MM.1S (cell line): Measurements from ENCODE around the gene KXD1.
A peak's percentile ranks its signal among the peaks of the same experiment; 100 is the strongest.
"Not testable (repeated sequence)": the region's sequence is repeated elsewhere in the genome, so short reads cannot be mapped to it uniquely, and the experiment has no call there.

Experiments
- DNase-seq: peaks from one replicate; pipeline ENCODE4 v3.0.0-alpha.2; 2015
- H2AFZ ChIP-seq: fragments of 300-600 bp; sonication (generic); 2 replicates; pipeline ENCODE4 v1.6.0; 2016; ENCODE audit warnings: antibody characterized with exemption, low read length
- H3F3A ChIP-seq: fragments of 300-600 bp; sonication (generic); 2 replicates; pipeline ENCODE4 v1.6.1; 2016; ENCODE audit warnings: mild to moderate bottlenecking, antibody characterized with exemption, low read length, moderate library complexity, mixed read lengths; ENCODE audit not compliant: insufficient read depth
- H3K27ac ChIP-seq: fragments of 300-600 bp; sonication (generic); 2 replicates; pipeline ENCODE4 v1.5.1; 2016; ENCODE audit warnings: mild to moderate bottlenecking, low read length
- H3K27me3 ChIP-seq: fragments of 300-600 bp; sonication (generic); replicated peaks from 2 replicates; pipeline ENCODE4 v1.6.0; 2016; ENCODE audit warnings: low read length; ENCODE audit not compliant: insufficient read depth
- H3K36me3 ChIP-seq: fragments of 300-600 bp; sonication (generic); replicated peaks from 2 replicates; pipeline ENCODE4 v1.6.1; 2016; ENCODE audit warnings: mild to moderate bottlenecking, low read length, mixed read lengths; ENCODE audit not compliant: insufficient read depth
- H3K4me1 ChIP-seq: fragments of 300-600 bp; sonication (generic); 2 replicates; pipeline ENCODE4 v1.6.1; 2016; ENCODE audit warnings: low read length, mixed read lengths
- H3K4me2 ChIP-seq: fragments of 300-600 bp; sonication (generic); 2 replicates; pipeline ENCODE4 v1.6.0; 2016; ENCODE audit warnings: low read depth, low read length
- H3K4me3 ChIP-seq: fragments of 300-600 bp; sonication (generic); 2 replicates; pipeline ENCODE4 v1.5.1; 2016; ENCODE audit warnings: low read length, mixed read lengths
- H3K79me2 ChIP-seq: fragments of 300-600 bp; sonication (generic); 2 replicates; pipeline ENCODE4 v1.6.1; 2016; ENCODE audit warnings: mixed run types, low read length, mixed read lengths
- H3K9ac ChIP-seq: fragments of 300-600 bp; sonication (generic); 2 replicates; pipeline ENCODE4 v1.6.1; 2016; ENCODE audit warnings: low read length, mixed read lengths
- H3K9me2 ChIP-seq: fragments of 300-600 bp; sonication (generic); replicated peaks from 2 replicates; pipeline ENCODE4 v1.6.1; 2016; ENCODE audit warnings: mild to moderate bottlenecking, low read length, mixed read lengths; ENCODE audit not compliant: insufficient read depth
- H3K9me3 ChIP-seq: fragments of 300-600 bp; sonication (generic); replicated peaks from 2 replicates; pipeline ENCODE4 v1.6.1; 2016; ENCODE audit warnings: mild to moderate bottlenecking, low read length, mixed read lengths; ENCODE audit not compliant: insufficient read depth
- H4K20me1 ChIP-seq: fragments of 300-600 bp; sonication (generic); 2 replicates; pipeline ENCODE4 v1.6.1; 2016; ENCODE audit warnings: mild to moderate bottlenecking, low read length, moderate library complexity, mixed read lengths; ENCODE audit not compliant: insufficient read depth
- EZH2 ChIP-seq: fragments of 300-600 bp; sonication (generic); optimal IDR thresholded peaks from 2 replicates; pipeline ENCODE3; 2017; ENCODE audit warnings: low read depth, mild to moderate bottlenecking, antibody characterized with exemption, low read length, mixed read lengths
- EZH2phosphoT487 ChIP-seq: fragments of 300-600 bp; sonication (generic); IDR thresholded peaks from 2 replicates; pipeline ENCODE4 v1.6.1; 2018; ENCODE audit warnings: antibody characterized with exemption, low read length
- TF ChIP-seq, protein P1 (sequence below): fragments of 300-600 bp; sonication (generic); IDR thresholded peaks from 2 replicates; pipeline ENCODE4 v1.5.1; 2016; ENCODE audit warnings: antibody characterized with exemption, low read length, mixed read lengths

The KXD1 gene

DNA sequence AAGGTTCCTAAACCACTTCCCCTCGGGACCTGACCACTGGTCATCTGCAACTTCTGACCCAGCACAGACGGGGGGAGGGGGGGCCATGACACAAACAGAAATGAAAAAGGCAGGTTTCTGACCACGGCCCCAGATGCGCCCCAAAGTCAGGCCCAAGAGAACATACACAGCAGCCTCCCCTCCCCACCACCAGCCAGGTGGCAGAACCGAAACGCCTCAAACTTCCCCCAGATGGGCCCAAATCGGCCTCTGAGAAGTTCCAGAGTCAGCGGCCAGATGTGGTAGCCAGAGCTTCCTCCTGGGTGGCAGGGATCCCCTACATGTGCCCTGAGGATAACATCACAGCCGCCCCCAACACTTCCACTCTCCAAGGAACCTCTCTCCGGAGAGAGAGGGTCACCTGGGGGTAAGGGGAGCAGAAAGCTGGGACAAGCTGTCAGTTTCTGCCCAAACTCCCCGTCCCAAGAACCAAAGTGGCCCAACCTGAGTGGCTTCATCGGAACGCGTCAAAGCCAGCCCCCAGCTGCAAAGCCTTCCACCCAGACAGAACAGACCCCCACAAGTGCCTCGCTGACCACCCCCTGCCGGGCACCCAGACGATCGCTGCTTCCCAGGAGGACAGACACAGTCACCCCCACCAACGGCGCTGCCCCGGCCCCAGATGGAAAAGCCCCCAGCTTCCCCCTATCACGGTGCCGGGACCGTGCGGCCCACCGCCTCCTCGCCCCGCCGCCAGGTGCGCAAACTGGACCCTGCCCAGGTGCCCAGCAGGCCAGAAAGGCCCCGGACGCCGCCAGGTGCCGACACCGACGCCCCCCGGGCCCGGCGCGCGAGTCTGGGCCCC is 36.6 kb upstream of the KXD1 start:
- Histone ChIP-seq H2AFZ (no peak overlapping the region), H3K79me2 (peaks cover 58% of the 10 kb centered on the region), H3K4me3 (peak overlapping the region; percentile 98), H3K9me3 (no peaks in the 10 kb centered on the region), H3K9ac (peak overlapping the region; percentile 98), H3K4me1 (peaks cover 11% of the 10 kb centered on the region), H3K27ac (peak overlapping the region; percentile 86), H3K36me3 (no peaks in the 10 kb centered on the region), H3F3A (peaks cover 18% of the 10 kb centered on the region), H4K20me1 (peaks cover 39% of the 10 kb centered on the region), H3K9me2 (no peaks in the 10 kb centered on the region), H3K27me3 (no peaks in the 10 kb centered on the region), H3K4me2 (peak overlapping the region; percentile 90)
- no peak for TF ChIP-seq EZH2phosphoT487
- peak; percentile 78 for DNase-seq

DNA sequence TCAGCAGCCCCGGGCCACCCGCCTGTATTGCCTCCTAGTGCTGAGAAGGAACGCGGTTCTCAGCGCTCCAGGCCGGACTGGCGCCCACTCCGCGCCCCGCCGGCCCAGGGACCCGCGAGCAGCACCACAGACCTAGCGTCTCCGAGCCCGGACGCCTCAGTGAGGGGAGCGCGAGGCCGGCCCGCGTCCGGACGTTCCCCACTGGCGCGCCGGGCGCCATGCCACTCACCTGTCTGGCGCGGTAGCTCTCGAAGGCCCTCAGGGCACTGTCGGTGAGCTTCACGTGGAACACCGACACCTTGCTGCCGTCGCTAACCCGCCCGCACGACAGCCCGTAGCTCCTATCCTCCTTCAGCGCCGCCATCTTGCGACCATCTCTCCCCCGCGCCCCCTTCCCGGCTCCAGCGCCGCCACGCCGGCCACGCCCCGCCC is 36.0 kb upstream of the KXD1 start, which contains the start of gene ELL:
TSS of gene ELL (minus strand) at position 379 of the 432 bp plus-strand sequence. CDS start at position 364, 15 bp downstream.
- Histone ChIP-seq H3F3A (peaks cover 18% of the 10 kb centered on the region), H3K9ac (peak within 1 kb of the TSS; percentile 98), H3K4me2 (peak within 1 kb of the TSS; percentile 90), H3K79me2 (peaks cover 51% of the 10 kb centered on the region), H3K27ac (peak within 1 kb of the TSS; percentile 86), H3K36me3 (no peaks in the 10 kb centered on the region), H3K27me3 (no peaks in the 10 kb centered on the region), H3K4me1 (peaks cover 11% of the 10 kb centered on the region), H3K9me2 (no peaks in the 10 kb centered on the region), H3K4me3 (peak within 1 kb of the TSS; percentile 98), H3K9me3 (no peaks in the 10 kb centered on the region), H4K20me1 (peaks cover 33% of the 10 kb centered on the region), H2AFZ (peak within 1 kb of the TSS; percentile 35)
- no peak for DNase-seq
- TF ChIP-seq, protein P1, sequence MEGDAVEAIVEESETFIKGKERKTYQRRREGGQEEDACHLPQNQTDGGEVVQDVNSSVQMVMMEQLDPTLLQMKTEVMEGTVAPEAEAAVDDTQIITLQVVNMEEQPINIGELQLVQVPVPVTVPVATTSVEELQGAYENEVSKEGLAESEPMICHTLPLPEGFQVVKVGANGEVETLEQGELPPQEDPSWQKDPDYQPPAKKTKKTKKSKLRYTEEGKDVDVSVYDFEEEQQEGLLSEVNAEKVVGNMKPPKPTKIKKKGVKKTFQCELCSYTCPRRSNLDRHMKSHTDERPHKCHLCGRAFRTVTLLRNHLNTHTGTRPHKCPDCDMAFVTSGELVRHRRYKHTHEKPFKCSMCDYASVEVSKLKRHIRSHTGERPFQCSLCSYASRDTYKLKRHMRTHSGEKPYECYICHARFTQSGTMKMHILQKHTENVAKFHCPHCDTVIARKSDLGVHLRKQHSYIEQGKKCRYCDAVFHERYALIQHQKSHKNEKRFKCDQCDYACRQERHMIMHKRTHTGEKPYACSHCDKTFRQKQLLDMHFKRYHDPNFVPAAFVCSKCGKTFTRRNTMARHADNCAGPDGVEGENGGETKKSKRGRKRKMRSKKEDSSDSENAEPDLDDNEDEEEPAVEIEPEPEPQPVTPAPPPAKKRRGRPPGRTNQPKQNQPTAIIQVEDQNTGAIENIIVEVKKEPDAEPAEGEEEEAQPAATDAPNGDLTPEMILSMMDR, result no peak
- TF ChIP-seq EZH2 (no peak), EZH2phosphoT487 (no peak)

DNA sequence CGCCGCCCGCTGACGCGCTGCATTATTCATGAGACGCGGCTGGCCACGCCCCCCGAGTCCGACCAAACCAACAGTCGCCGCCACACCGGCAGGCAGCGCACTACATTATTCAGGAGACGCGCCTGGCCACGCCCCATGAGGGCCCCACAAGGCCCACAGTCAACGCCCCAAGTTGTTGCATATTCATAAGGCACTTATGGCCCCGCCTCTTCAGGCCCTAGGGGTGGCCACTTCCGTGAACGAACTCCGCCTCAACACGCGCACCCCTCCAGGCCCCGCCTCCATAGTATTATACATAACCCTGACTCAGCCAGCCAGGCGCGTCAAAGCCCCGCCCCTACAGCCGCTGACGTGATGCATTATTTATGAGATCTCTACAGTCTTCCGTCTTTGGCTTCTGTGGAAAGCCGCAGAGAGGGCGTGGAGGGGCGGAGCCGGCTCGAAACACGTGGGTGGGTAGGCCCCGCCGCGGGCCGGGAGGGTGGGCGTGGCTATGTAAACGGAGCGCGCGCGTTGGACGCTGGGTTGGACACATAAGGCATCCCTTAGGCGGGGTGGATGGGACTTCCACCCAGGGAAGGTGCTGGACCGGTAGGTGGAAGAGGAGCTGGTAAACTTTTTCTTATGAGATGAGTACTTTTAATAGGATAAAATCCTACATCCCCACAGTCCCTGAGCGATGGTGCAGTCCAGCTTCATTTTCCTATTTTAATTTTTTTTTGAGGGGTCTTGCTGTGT is 35.4 kb upstream of the KXD1 start:
- peak; percentile 100 for DNase-seq
- Histone ChIP-seq H3K9me2 (no peaks in the 10 kb centered on the region), H3K4me1 (peaks cover 11% of the 10 kb centered on the region), H3K36me3 (no peaks in the 10 kb centered on the region), H3K27ac (peak overlapping the region; percentile 86; the same call in 1 of the 2 replicates), H3F3A (peaks cover 18% of the 10 kb centered on the region), H3K9ac (peak overlapping the region; percentile 98), H2AFZ (peak overlapping the region; percentile 35), H3K9me3 (no peaks in the 10 kb centered on the region), H3K4me3 (peak overlapping the region; percentile 98), H3K27me3 (no peaks in the 10 kb centered on the region), H4K20me1 (peaks cover 27% of the 10 kb centered on the region), H3K79me2 (peaks cover 46% of the 10 kb centered on the region), H3K4me2 (peak overlapping the region; percentile 38; the same call in 1 of the 2 replicates)
- TF ChIP-seq EZH2phosphoT487, result no peak
- no peak for TF ChIP-seq EZH2
- TF ChIP-seq, protein P1, result no peak

DNA sequence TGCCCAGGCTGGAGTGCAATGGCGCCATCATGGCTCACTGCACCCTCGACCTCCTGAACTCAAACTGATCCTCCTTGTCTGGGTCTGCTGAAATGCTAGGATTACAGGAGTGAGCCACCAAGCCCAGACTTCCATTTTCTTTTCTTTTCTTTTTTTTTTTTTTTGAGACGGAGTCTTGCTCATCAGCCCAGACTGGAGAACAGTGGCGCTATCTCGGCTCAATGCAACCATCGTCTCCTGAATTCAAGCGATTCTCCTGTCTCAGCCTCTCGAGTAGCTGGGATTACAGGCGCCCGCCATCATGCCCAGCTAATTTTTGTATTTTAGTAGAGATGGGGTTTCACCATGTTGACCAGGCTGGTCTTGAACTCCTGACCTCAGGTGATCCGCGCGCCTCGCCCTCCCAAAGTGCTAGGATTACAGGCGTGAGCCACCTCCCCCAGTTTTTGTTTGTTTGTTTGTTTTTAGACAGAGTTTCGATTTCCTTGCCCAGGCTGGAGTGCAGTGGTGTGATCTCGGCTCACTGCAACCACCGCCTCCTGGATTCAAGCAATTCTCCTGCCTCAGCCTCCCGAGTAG is 34.7 kb upstream of the KXD1 start:
- not testable (repeated sequence) for H3K9me3 ChIP-seq, H3K9me2 ChIP-seq, H3K27me3 ChIP-seq, DNase-seq, H3K36me3 ChIP-seq
- Histone ChIP-seq H3K4me1 (peaks cover 12% of the 10 kb centered on the region), H3K4me3 (peak overlapping the region; percentile 51; the same call in 1 of the 2 replicates), H3K27ac (peak overlapping the region; percentile 26; the same call in 1 of the 2 replicates), H3K79me2 (peaks cover 39% of the 10 kb centered on the region), H2AFZ (peak overlapping the region; percentile 35), H4K20me1 (peaks cover 21% of the 10 kb centered on the region), H3K4me2 (peak overlapping the region; percentile 38; the same call in 1 of the 2 replicates), H3K9ac (peak overlapping the region; percentile 69), H3F3A (peaks cover 18% of the 10 kb centered on the region)
